ENCODE results near the gene OR2H2. TPM values are rescaled to one million over a fixed set of nuclear protein-coding genes. Genes with fewer than 3 reads are reported as not detected.

The OR2H2 gene
- total and polyA plus RNA-seq, 2 of the 13 experiments (the other 11 are each of a cell fraction or from before 2014, with no cell fraction given) = not detected

- 7% methylated on average over 11 of the region's 11 CpGs for WGBS (ENCODE audit: low lambda C conversion rate)
- no peaks in the 10 kb centered on the region for H3K4me1 ChIP-seq (ENCODE audit: insufficient read depth, low read length)
- no peak overlapping the region for H3K4me2 ChIP-seq (ENCODE audit: low read depth, low read length)
- TF ChIP-seq RFX3 (CRISPR knock-in tag; IDR thresholded peaks at IDR 0.05) (no peak), EZH2 (conservative IDR thresholded peaks at IDR 0.05; ENCODE audit: low read depth, low read length) (no peak), ZMYM3 (CRISPR knock-in tag; IDR thresholded peaks at IDR 0.05) (no peak), HMGXB3 (CRISPR knock-in tag; IDR thresholded peaks at IDR 0.05; ENCODE audit: borderline replicate concordance) (no peak), ZKSCAN1 (IDR thresholded peaks at IDR 0.05; ENCODE audit: low read length) (no peak), NR3C1 (CRISPR knock-in tag; IDR thresholded peaks at IDR 0.05) (no peak), PRDM4 (CRISPR knock-in tag; IDR thresholded peaks at IDR 0.05; ENCODE audit: borderline replicate concordance) (no peak)
- no peak for ATAC-seq
- H3K79me2 ChIP-seq (ENCODE audit: insufficient read depth, low read length) = no peaks in the 10 kb centered on the region
- no peaks in the 10 kb centered on the region for H3K9me3 ChIP-seq (ENCODE audit: low read length)
- ChIA-PET CTCF (ENCODE audit: low intra/inter-chr PET ratio, low total read pairs) (interaction anchor here (1.8 kb wide), 1 partner anchor 228 kb away, joined by 4 read pairs; the partner anchor contains the start of gene OR12D3), POLR2A (no interaction called here)
- intact Hi-C loops (cut with micrococcal nuclease; ENCODE audit: unreplicated experiment) (no loop called here), in situ Hi-C loops (cut with HindIII; ENCODE audit: extremely low pct_ligation_motif_present, low pct_unique_long_range_greater_than_20kb) (no loop called here)
- H3K9ac ChIP-seq (ENCODE audit: insufficient read depth, low read depth, low read length) = no peak overlapping the region
- H3K27ac ChIP-seq (ENCODE audit: extremely low read length, insufficient read depth, low read length) = no peak overlapping the region
- H3K27me3 ChIP-seq (ENCODE audit: control insufficient read depth in 1 of 2, insufficient read depth in 2 of 2, low read length in 2 of 2) = peaks cover 0 to 14% of the 10 kb centered on the region in 2 experiments; a peak in 1 of 5 replicates
- H3K36me3 ChIP-seq (replicated peaks in 1 of 2; ENCODE audit: control insufficient read depth in 1 of 2, insufficient read depth in 2 of 2, low read length in 2 of 2) = no peaks in the 10 kb centered on the region
- no peak overlapping the region for H3K4me3 ChIP-seq (replicated peaks in 1 of 3; ENCODE audit: insufficient read depth in 1 of 3, low read depth in 2 of 3, low read length in 3 of 3)
- no peak for DNase-seq (ENCODE audit: low spot score)
- no peak overlapping the region for H2AFZ ChIP-seq (ENCODE audit: low read length)
- no peaks in the 10 kb centered on the region for H4K20me1 ChIP-seq (ENCODE audit: insufficient read depth, low read length)
- BruUV-seq (replicated peaks) = no TSS peak
- no peak for FAIRE-seq
Measured at GRCh38 chr6:29603456-29603855, 18.5 kb downstream of the OR2H2 start.

All from HepG2 (cell line).